ENCODE data around the gene METTL3.

DNA sequence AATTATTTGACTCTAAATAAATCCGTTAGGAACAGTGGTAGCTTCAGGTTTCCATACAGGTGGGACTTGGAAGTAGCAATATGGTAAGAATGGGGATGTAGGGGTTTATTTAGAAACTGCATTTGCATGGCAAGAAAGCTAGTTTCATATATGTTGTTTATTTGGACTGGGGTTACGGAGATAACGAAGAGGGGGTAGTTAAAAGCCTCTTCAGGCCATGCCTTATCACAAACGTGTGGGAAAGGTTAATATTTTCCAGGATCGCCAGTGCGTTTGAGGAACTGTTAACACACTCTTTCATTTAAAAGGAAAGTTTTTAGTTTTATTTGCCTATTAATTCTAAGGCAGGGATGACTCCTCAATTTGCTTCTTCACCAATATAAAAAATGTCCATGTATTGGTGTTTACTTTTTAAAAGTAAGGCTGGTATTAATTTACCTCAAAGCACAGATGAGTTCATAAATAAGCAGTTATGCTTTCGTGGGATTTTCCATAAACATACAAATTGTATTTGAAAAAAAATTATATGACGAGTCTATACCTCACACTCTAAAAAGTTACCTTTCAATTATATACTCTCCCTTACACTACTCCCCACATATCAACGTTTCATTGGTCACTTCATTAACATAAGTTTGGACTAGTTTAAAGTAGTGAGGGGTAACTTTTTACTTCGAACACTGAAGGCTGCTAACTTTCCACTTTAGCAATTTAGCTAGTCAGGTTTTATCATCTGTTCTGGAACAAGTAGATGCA, 35.2 kb downstream of the METTL3 start:
- TF ChIP-seq TAF1 (IDR thresholded peaks at IDR 0.05; ENCODE audit: borderline replicate concordance, insufficient read depth, low read length) (no peak), POLR2AphosphoS5 (IDR thresholded peaks at IDR 0.05; ENCODE audit: low read depth, low read length) (no peak)
